NT2/D1 (cell line): Measurements from ENCODE around the gene ESD.

Experiments
- YY1 ChIP-seq: IDR thresholded peaks from 2 replicates; pipeline ENCODE4 v1.6.1; 2011; ENCODE audit not compliant: insufficient read length, insufficient read depth
- ZNF274 ChIP-seq: IDR thresholded peaks from 2 replicates; pipeline ENCODE4 v1.6.1; 2011; ENCODE audit warnings: mild to moderate bottlenecking, low read depth, low read length

DNA sequence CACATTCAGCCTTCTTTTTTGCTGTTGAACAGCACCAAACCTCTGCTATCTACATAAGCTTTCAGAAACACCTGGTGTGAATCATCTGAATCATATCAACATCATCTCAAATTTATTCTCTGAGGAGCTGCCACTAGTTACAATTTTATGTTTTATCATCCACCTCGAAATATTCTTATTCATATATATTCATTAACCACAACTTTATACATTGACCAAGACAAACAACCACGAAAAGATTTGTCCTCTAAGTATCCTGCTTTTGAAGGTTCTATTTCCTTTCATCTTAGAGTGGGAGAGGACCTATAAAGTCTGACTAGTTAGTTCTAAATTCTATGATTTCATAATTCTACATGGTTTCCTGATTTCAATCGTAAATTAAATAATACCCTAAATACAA lies 18.9 kb downstream of the ESD start:
- no peak for TF ChIP-seq YY1
- no peak for TF ChIP-seq ZNF274
